A673 (cell line): ENCODE results near the gene GMPPA.

ENCODE experiments used
- CTCF ChIP-seq: fragments of 300-800, 200-600 bp; sonication (generic); conservative IDR thresholded peaks from 2 replicates; pipeline ENCODE4 v1.5.1; 2017; ENCODE audit warnings: low read depth, mild to moderate bottlenecking, antibody characterized with exemption, low read length, moderate library complexity, mixed read lengths
- EZH2 ChIP-seq: fragments of 200-600 bp; sonication (generic); IDR thresholded peaks from 2 replicates; pipeline ENCODE4 v1.6.1; 2017; ENCODE audit warnings: borderline replicate concordance, low read depth, mild to moderate bottlenecking, mixed read lengths, antibody characterized with exemption, low read length; ENCODE audit not compliant: poor library complexity, severe bottlenecking

DNA sequence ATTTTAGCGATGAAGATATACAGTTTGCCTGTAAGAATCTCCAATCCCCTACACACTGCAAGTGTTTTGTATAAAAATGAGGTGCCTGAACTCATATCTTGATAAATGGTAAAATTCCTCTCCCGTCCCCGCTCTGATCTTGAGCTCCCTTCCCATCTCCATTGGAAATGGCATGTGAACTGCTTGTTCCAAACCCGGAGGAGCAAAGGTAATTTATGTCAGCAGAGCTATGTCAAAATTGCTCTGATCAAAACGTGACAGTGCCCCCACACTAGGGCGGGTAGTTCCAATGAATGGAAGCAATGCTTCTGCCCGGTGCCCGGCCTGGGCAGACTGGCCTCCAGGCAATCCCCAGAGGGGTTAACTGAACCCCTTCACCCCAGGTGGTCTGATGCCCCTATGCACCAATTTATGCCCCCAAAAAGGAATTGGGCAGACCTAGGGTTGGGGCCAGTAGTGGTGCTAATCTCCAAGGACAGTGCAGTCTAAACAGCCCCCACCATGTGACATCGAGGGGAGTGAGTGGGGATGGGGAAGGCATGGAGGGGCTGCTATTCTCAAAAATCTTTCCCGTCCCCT is 3.6 kb upstream of the GMPPA start:
- TF ChIP-seq CTCF (no peak; the same call in 1 of the 2 replicates), EZH2 (no peak)
